Measurements from ENCODE around the gene SOX6. TPM values are rescaled to one million over a fixed set of nuclear protein-coding genes. Genes with fewer than 3 reads are reported as not detected.

Gene SOX6
- total RNA-seq, 1 experiment from 2014 or later = 18.4 TPM

GRCh38 chr11:16043617-16044016, 312.7 kb downstream of the SOX6 start:
- intact Hi-C loops (cut with micrococcal nuclease; ENCODE audit: unreplicated experiment) = no loop called here
- H3K4me1 Mint-ChIP-seq (ENCODE audit: low read depth, unreplicated experiment) = no peaks in the 10 kb centered on the region
- DNase-seq = no peak
- CTCF ChIA-PET = interaction anchor here (0.6 kb wide), 1 partner anchor 710 kb away, joined by 4 read pairs; no protein-coding TSS in a partner anchor
- no peak overlapping the region for H3K27ac Mint-ChIP-seq (ENCODE audit: unreplicated experiment)
- H3K36me3 Mint-ChIP-seq (ENCODE audit: insufficient read depth, unreplicated experiment) = no peaks in the 10 kb centered on the region
- TF ChIP-seq, protein P1, sequence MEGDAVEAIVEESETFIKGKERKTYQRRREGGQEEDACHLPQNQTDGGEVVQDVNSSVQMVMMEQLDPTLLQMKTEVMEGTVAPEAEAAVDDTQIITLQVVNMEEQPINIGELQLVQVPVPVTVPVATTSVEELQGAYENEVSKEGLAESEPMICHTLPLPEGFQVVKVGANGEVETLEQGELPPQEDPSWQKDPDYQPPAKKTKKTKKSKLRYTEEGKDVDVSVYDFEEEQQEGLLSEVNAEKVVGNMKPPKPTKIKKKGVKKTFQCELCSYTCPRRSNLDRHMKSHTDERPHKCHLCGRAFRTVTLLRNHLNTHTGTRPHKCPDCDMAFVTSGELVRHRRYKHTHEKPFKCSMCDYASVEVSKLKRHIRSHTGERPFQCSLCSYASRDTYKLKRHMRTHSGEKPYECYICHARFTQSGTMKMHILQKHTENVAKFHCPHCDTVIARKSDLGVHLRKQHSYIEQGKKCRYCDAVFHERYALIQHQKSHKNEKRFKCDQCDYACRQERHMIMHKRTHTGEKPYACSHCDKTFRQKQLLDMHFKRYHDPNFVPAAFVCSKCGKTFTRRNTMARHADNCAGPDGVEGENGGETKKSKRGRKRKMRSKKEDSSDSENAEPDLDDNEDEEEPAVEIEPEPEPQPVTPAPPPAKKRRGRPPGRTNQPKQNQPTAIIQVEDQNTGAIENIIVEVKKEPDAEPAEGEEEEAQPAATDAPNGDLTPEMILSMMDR (IDR thresholded peaks at IDR 0.05; ENCODE audit: unreplicated experiment) = no peak
- H3K9me3 Mint-ChIP-seq (ENCODE audit: low read depth, unreplicated experiment) = no peaks in the 10 kb centered on the region
- H3K4me3 Mint-ChIP-seq (ENCODE audit: low read depth, unreplicated experiment) = no peak overlapping the region
- BruUV-seq (replicated peaks) = no TSS peak
- no peaks in the 10 kb centered on the region for H3K27me3 Mint-ChIP-seq (ENCODE audit: unreplicated experiment)

DNA sequence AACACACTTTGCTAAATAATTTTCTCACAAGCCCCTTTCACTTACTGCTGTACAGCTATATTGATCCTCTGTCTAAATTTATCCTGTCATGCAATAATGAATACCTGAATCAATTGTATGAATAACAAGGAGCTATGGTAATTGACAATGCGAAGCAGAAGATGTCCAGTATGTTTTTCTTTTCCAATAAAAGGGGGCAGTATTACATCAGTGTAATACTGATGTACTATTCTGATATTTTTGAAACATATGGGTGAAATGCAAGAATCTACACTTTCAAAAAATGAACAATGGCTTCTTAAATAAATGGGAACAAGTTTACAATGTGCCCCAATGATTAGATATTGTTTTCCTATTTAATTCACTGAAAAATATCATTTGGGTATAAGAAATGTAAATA, 315.1 kb downstream of the SOX6 start:
- CTCF ChIA-PET = interaction anchor here (0.6 to 1.2 kb wide), 2 partner anchors 564 to 573 kb away, joined by 3 read pairs; no protein-coding TSS in a partner anchor
- BruUV-seq (replicated peaks) = no TSS peak
- no peaks in the 10 kb centered on the region for H3K36me3 Mint-ChIP-seq (ENCODE audit: insufficient read depth, unreplicated experiment)
- H3K9me3 Mint-ChIP-seq (ENCODE audit: low read depth, unreplicated experiment) = no peaks in the 10 kb centered on the region
- no peak overlapping the region for H3K4me3 Mint-ChIP-seq (ENCODE audit: low read depth, unreplicated experiment)
- H3K27me3 Mint-ChIP-seq (ENCODE audit: unreplicated experiment) = no peaks in the 10 kb centered on the region
- TF ChIP-seq, protein P1 (IDR thresholded peaks at IDR 0.05; ENCODE audit: unreplicated experiment) = no peak
- intact Hi-C loops (cut with micrococcal nuclease; ENCODE audit: unreplicated experiment) = no loop called here
- H3K4me1 Mint-ChIP-seq (ENCODE audit: low read depth, unreplicated experiment) = no peaks in the 10 kb centered on the region
- DNase-seq = no peak
- H3K27ac Mint-ChIP-seq (ENCODE audit: unreplicated experiment) = no peak overlapping the region

- Mint-ChIP-seq H3K27me3 (ENCODE audit: unreplicated experiment) (no peaks in the 10 kb centered on the region), H3K36me3 (ENCODE audit: insufficient read depth, unreplicated experiment) (no peaks in the 10 kb centered on the region), H3K4me3 (ENCODE audit: low read depth, unreplicated experiment) (no peak overlapping the region), H3K9me3 (ENCODE audit: low read depth, unreplicated experiment) (no peaks in the 10 kb centered on the region), H3K27ac (ENCODE audit: unreplicated experiment) (no peak overlapping the region), H3K4me1 (ENCODE audit: low read depth, unreplicated experiment) (no peaks in the 10 kb centered on the region)
- TF ChIP-seq, protein P1 (IDR thresholded peaks at IDR 0.05; ENCODE audit: unreplicated experiment) = no peak
- CTCF ChIA-PET = no interaction called here
- BruUV-seq (replicated peaks) = no TSS peak
- no peak for DNase-seq
- intact Hi-C loops (cut with micrococcal nuclease; ENCODE audit: unreplicated experiment) = no loop called here
These were observed 316.2 kb downstream of the SOX6 start for GRCh38 chr11:16040151-16040550.

DNA sequence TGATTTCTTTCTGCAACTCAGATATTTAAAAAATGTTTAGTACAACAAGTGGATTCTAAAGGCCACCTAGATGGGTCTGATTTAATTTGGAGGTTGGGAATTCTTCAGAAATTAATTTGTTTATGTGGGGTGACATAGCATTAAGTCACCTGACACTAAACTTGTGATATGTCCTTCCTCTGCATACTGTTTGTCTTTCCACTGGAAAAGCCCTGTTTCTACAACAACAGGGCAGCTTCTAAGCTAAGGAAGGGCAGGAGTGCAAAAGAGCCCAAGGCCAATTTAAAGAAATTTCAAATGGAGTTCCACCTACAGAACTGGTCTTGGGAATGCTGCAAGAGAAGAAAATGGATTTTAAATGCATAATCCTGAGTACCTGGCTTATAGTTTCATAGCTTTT, 319.2 kb downstream of the SOX6 start:
- H3K4me1 Mint-ChIP-seq (ENCODE audit: low read depth, unreplicated experiment) = no peaks in the 10 kb centered on the region
- no peak overlapping the region for H3K27ac Mint-ChIP-seq (ENCODE audit: unreplicated experiment)
- H3K9me3 Mint-ChIP-seq (ENCODE audit: low read depth, unreplicated experiment) = no peaks in the 10 kb centered on the region
- H3K36me3 Mint-ChIP-seq (ENCODE audit: insufficient read depth, unreplicated experiment) = no peaks in the 10 kb centered on the region
- no peaks in the 10 kb centered on the region for H3K27me3 Mint-ChIP-seq (ENCODE audit: unreplicated experiment)
- TF ChIP-seq, protein P1 (IDR thresholded peaks at IDR 0.05; ENCODE audit: unreplicated experiment) = no peak
- no peak overlapping the region for H3K4me3 Mint-ChIP-seq (ENCODE audit: low read depth, unreplicated experiment)
- DNase-seq = no peak
- no TSS peak for BruUV-seq (replicated peaks)
- intact Hi-C loops (cut with micrococcal nuclease; ENCODE audit: unreplicated experiment) = no loop called here
- CTCF ChIA-PET = no interaction called here

Measured in Calu3 (cell line).